ENCODE measurements around the gene PTCSC3.

Gene PTCSC3

GRCh38 chr14:36221112-36221511 lies 44.6 kb upstream of the PTCSC3 start:
- TF ChIP-seq, protein P1, sequence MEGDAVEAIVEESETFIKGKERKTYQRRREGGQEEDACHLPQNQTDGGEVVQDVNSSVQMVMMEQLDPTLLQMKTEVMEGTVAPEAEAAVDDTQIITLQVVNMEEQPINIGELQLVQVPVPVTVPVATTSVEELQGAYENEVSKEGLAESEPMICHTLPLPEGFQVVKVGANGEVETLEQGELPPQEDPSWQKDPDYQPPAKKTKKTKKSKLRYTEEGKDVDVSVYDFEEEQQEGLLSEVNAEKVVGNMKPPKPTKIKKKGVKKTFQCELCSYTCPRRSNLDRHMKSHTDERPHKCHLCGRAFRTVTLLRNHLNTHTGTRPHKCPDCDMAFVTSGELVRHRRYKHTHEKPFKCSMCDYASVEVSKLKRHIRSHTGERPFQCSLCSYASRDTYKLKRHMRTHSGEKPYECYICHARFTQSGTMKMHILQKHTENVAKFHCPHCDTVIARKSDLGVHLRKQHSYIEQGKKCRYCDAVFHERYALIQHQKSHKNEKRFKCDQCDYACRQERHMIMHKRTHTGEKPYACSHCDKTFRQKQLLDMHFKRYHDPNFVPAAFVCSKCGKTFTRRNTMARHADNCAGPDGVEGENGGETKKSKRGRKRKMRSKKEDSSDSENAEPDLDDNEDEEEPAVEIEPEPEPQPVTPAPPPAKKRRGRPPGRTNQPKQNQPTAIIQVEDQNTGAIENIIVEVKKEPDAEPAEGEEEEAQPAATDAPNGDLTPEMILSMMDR (IDR thresholded peaks at IDR 0.05; ENCODE audit: low read depth, low read length, missing control alignments), result no peak
- no peak overlapping the region for H3K27ac ChIP-seq
- in situ Hi-C loops (cut with HindIII; ENCODE audit: low pct_ligation_motif_present, low sequenced_read_pairs), result no loop called here
- H3K27me3 ChIP-seq (replicated peaks), result no peaks in the 10 kb centered on the region
- no peak overlapping the region for H3K4me3 ChIP-seq (ENCODE audit: low read depth, low read length)
- no peak for DNase-seq
- H3K36me3 ChIP-seq (replicated peaks), result no peaks in the 10 kb centered on the region

DNA sequence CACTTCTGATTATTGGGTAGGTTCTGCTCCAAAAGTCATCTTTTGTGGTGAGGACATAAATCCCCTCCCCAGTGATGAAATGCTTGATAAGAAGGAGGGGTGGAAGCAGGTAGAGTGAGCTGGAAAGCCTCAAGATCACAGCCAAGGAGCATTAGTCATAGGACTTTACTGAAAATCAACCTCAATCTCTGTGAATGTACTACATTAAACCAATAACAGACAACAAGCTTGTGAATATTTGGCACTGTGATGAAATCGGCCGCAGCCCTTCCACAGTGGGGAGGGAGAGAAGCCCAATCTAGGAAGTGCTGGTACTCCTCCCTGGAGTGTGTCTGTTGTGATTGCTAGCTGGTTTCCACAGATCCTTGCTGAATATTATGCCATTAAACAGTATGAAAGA lies 41.2 kb upstream of the PTCSC3 start:
- in situ Hi-C loops (cut with HindIII; ENCODE audit: low pct_ligation_motif_present, low sequenced_read_pairs), result no loop called here
- TF ChIP-seq, protein P1 (IDR thresholded peaks at IDR 0.05; ENCODE audit: low read depth, low read length, missing control alignments), result no peak
- no peaks in the 10 kb centered on the region for H3K36me3 ChIP-seq (replicated peaks)
- H3K4me3 ChIP-seq (ENCODE audit: low read depth, low read length), result no peak overlapping the region
- no peaks in the 10 kb centered on the region for H3K27me3 ChIP-seq (replicated peaks)
- no peak overlapping the region for H3K27ac ChIP-seq
- no peak for DNase-seq

- no peak overlapping the region for H3K27ac ChIP-seq
- H3K27me3 ChIP-seq (replicated peaks), result no peaks in the 10 kb centered on the region
- no peaks in the 10 kb centered on the region for H3K36me3 ChIP-seq (replicated peaks)
- H3K4me3 ChIP-seq (ENCODE audit: low read depth, low read length), result no peak overlapping the region
- DNase-seq, result no peak
- TF ChIP-seq, protein P1 (IDR thresholded peaks at IDR 0.05; ENCODE audit: low read depth, low read length, missing control alignments), result no peak
- in situ Hi-C loops (cut with HindIII; ENCODE audit: low pct_ligation_motif_present, low sequenced_read_pairs), result no loop called here
These were observed 40.5 kb upstream of the PTCSC3 start for GRCh38 chr14:36217027-36217426.

DNA sequence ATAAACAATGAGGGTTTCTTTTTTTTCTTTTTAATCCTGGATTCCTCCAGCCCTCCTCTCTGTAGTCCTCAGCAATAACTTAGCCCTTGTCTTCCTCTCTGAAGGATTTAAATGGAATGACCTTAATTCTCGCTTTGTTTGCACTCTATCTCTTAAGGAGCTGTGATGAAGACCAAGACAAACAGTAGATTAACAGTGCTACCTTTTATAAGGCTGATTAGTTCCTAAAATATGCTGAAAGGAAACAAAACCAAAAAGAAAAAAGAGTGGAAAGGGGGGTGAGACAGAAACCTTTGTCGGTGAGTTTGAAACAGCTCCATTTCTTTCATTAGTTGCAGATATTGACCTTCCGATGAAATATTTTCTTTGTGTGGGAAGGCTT lies 38.7 kb upstream of the PTCSC3 start:
- in situ Hi-C loops (cut with HindIII; ENCODE audit: low pct_ligation_motif_present, low sequenced_read_pairs), result no loop called here
- no peak for DNase-seq
- Histone ChIP-seq H3K36me3 (replicated peaks) (no peaks in the 10 kb centered on the region), H3K4me3 (ENCODE audit: low read depth, low read length) (no peak overlapping the region), H3K27ac (no peak overlapping the region), H3K27me3 (replicated peaks) (no peaks in the 10 kb centered on the region)
- TF ChIP-seq, protein P1 (IDR thresholded peaks at IDR 0.05; ENCODE audit: low read depth, low read length, missing control alignments), result no peak

DNA sequence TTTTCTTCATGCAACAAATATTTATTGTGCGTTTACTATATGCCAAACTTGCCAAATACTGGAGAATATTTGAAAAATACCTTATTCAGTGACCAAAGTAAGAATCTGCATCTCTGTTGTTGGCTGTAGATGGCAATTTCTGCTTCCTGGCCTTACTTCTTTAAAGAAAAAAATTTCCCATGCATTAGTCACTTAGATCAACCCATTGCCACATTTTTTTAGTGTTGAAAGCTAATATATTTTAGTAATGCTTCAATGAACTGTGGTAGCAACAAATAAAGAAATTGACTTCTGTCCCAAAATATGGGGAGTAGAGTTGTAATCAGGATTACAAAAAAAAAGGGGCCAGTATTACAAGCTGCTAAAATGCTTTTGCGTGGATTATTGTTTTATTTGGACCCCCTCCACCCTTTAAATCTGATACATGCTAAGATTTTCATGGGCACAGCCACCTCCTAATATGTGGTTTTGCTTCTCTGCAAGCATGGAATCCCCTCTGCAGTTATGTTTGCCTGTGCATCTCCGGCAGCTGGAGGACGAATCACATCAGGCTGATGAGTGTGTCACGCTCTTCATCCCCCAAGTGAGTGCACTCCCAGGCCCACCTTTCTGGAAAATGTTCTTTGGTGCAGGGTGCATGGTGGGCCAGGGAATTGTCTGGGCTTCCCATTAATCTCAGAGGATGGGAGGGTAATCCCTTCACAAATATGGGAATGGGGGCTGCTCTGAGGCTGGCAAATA lies 38.1 kb upstream of the PTCSC3 start:
- no peak for DNase-seq
- H3K36me3 ChIP-seq (replicated peaks), result no peaks in the 10 kb centered on the region
- in situ Hi-C loops (cut with HindIII; ENCODE audit: low pct_ligation_motif_present, low sequenced_read_pairs), result no loop called here
- no peak overlapping the region for H3K4me3 ChIP-seq (ENCODE audit: low read depth, low read length)
- H3K27ac ChIP-seq, result no peak overlapping the region
- H3K27me3 ChIP-seq (replicated peaks), result no peaks in the 10 kb centered on the region
- TF ChIP-seq, protein P1 (IDR thresholded peaks at IDR 0.05; ENCODE audit: low read depth, low read length, missing control alignments), result no peak

GRCh38 chr14:36212987-36213386 lies 36.5 kb upstream of the PTCSC3 start:
- TF ChIP-seq, protein P1 (IDR thresholded peaks at IDR 0.05; ENCODE audit: low read depth, low read length, missing control alignments), result no peak
- no peak overlapping the region for H3K4me3 ChIP-seq (ENCODE audit: low read depth, low read length)
- no peaks in the 10 kb centered on the region for H3K27me3 ChIP-seq (replicated peaks)
- no peak for DNase-seq
- H3K27ac ChIP-seq, result no peak overlapping the region
- no peaks in the 10 kb centered on the region for H3K36me3 ChIP-seq (replicated peaks)
- in situ Hi-C loops (cut with HindIII; ENCODE audit: low pct_ligation_motif_present, low sequenced_read_pairs), result no loop called here
